GM12891 (cell line): Measurements from ENCODE around the gene LRIT1.

ENCODE experiments used
- POLR2A ChIP-seq: IDR thresholded peaks from 2 replicates; pipeline ENCODE4 v1.6.1; 2011; ENCODE audit warnings: low read depth, low read length, control low read depth
- POLR2AphosphoS5 ChIP-seq: IDR thresholded peaks from 2 replicates; pipeline ENCODE4 v1.6.1; 2011; ENCODE audit warnings: low read depth, low read length, control low read depth
- POU2F2 ChIP-seq: IDR thresholded peaks from 2 replicates; pipeline ENCODE4 v1.6.1; 2011; ENCODE audit warnings: low read depth, mild to moderate bottlenecking, control low read depth, low read length, moderate library complexity
- TAF1 ChIP-seq: IDR thresholded peaks from 2 replicates; pipeline ENCODE4 v1.6.1; 2011; ENCODE audit warnings: low read depth, low read length, control low read depth

GRCh38 chr10:84198206-84198915 lies 43.0 kb downstream of the LRIT1 start:
- no peak for TF ChIP-seq POLR2A
- TF ChIP-seq TAF1 = no peak
- no peak for TF ChIP-seq POLR2AphosphoS5
- no peak for TF ChIP-seq POU2F2
